KMS-11 (cell line): ENCODE measurements around the gene PNKP.
A peak's percentile ranks its signal among the peaks of the same experiment; 100 is the strongest.

ENCODE experiments used
- H2AFZ ChIP-seq: fragments of 200-600 bp; sonication (generic); 2 replicates; pipeline ENCODE4 v1.6.1; 2016; ENCODE audit warnings: antibody characterized with exemption, mixed run types, low read depth
- H3K27ac ChIP-seq: fragments of 200-600 bp; sonication (generic); 2 replicates; pipeline ENCODE4 v1.6.1; 2016; ENCODE audit warnings: mild to moderate bottlenecking, mixed run types
- H3K27me3 ChIP-seq: fragments of 200-600 bp; sonication (generic); 2 replicates; pipeline ENCODE4 v1.6.1; 2017; ENCODE audit warnings: mild to moderate bottlenecking, low read depth, mixed run types, moderate library complexity; ENCODE audit not compliant: insufficient read depth
- H3K36me3 ChIP-seq: fragments of 200-600 bp; sonication (generic); 2 replicates; pipeline ENCODE4 v1.6.1; 2017; ENCODE audit warnings: mild to moderate bottlenecking, mixed run types; ENCODE audit not compliant: insufficient read depth
- H3K4me1 ChIP-seq: fragments of 200-600 bp; sonication (generic); 2 replicates; pipeline ENCODE4 v1.6.1; 2016; ENCODE audit warnings: mild to moderate bottlenecking, low read depth, mixed run types; ENCODE audit not compliant: poor library complexity, severe bottlenecking
- H3K4me2 ChIP-seq: fragments of 200-600 bp; sonication (generic); 2 replicates; pipeline ENCODE4 v1.7.0; 2016; ENCODE audit warnings: mild to moderate bottlenecking, mixed run types
- H3K4me3 ChIP-seq: fragments of 200-600 bp; sonication (generic); IDR thresholded peaks from 2 replicates; pipeline ENCODE4 v1.6.1; 2017; ENCODE audit warnings: low read depth, low read length, mixed read lengths; ENCODE audit not compliant: insufficient read depth
- H3K79me2 ChIP-seq: fragments of 200-600 bp; sonication (generic); 2 replicates; pipeline ENCODE4 v1.6.1; 2016; ENCODE audit warnings: low read depth, mixed run types; ENCODE audit not compliant: insufficient read depth
- H3K9ac ChIP-seq: fragments of 200-600 bp; sonication (generic); 2 replicates; pipeline ENCODE4 v1.6.1; 2016; ENCODE audit warnings: mild to moderate bottlenecking, mixed run types
- H4K20me1 ChIP-seq: fragments of 200-600 bp; sonication (generic); 2 replicates; pipeline ENCODE4 v1.6.1; 2016; ENCODE audit warnings: mild to moderate bottlenecking, mixed run types; ENCODE audit not compliant: insufficient read depth
- TF ChIP-seq, protein P1 (sequence below): fragments of 200-600 bp; sonication (generic); conservative IDR thresholded peaks from 2 replicates; pipeline ENCODE4 v1.6.1; 2017; ENCODE audit warnings: low read depth, mild to moderate bottlenecking, antibody characterized with exemption, low read length, moderate library complexity, mixed read lengths

Gene PNKP

DNA sequence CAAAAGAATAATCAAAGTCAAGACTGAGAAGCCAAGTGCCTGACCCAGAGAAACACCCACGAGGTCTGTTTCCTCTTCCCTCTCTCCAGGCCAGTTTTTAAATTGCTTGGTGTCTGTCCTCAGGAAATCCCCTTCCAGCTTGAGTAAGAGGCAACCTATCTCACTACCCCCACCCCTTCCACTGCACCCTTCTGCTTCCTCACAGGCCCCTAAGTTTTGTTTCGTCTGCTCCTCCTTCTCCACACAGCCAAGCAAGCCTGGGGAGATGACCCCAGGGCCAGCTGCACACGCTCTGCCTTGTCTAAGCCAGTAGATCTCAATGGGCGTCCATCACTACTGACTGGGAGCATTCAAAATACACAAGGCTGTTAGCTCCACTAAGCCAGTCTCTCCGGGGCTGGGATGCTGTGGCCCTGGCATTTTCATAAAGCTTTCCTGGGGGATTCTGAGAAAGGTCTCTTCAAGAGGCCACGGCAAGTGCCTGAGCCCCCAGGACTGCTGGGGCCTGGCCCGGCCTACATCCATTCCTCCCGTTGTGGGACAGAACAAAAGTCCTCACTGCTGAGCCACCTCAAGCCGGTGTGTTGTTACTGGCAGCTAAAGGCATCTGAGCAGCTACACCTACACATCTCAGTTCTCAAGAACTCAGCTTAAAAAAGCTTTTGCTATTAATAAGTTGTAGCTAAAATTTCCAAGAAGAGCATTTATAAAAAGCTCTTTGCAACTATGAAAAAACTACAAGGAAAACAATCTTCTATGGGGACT lies 44.2 kb upstream of the PNKP start:
- Histone ChIP-seq H3K4me2 (peak overlapping the region; percentile 55), H3K27ac (peak overlapping the region; percentile 46), H4K20me1 (no peaks in the 10 kb centered on the region), H3K4me1 (peaks cover 38% of the 10 kb centered on the region), H3K79me2 (peaks cover 19% of the 10 kb centered on the region), H2AFZ (no peak overlapping the region), H3K4me3 (no peak overlapping the region), H3K27me3 (no peaks in the 10 kb centered on the region), H3K9ac (no peak overlapping the region), H3K36me3 (peaks cover 24% of the 10 kb centered on the region; the same call in 1 of the 2 replicates)
- TF ChIP-seq, protein P1, sequence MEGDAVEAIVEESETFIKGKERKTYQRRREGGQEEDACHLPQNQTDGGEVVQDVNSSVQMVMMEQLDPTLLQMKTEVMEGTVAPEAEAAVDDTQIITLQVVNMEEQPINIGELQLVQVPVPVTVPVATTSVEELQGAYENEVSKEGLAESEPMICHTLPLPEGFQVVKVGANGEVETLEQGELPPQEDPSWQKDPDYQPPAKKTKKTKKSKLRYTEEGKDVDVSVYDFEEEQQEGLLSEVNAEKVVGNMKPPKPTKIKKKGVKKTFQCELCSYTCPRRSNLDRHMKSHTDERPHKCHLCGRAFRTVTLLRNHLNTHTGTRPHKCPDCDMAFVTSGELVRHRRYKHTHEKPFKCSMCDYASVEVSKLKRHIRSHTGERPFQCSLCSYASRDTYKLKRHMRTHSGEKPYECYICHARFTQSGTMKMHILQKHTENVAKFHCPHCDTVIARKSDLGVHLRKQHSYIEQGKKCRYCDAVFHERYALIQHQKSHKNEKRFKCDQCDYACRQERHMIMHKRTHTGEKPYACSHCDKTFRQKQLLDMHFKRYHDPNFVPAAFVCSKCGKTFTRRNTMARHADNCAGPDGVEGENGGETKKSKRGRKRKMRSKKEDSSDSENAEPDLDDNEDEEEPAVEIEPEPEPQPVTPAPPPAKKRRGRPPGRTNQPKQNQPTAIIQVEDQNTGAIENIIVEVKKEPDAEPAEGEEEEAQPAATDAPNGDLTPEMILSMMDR, result no peak

DNA sequence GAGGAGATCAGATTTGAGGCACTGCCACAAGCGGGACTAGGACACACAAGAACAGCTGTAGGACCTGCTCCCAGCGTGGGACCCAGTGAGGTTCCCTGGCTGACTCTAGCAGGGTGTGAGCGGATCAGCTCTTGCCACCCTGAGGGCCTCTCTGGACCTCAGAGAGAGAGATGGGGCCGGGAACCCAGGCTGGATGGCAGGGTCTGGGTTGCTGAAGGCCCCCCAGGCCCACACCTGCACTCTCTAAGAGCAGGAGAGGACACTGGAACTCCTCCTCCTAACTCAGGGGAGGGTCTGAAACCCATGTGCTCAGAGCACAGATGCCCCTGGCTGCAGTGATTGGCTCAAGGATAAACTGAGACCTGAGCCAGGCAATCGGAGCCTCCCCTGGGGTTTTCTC lies 42.8 kb upstream of the PNKP start:
- no peaks in the 10 kb centered on the region for H4K20me1 ChIP-seq
- H3K4me2 ChIP-seq, result no peak overlapping the region
- H3K4me1 ChIP-seq, result peaks cover 38% of the 10 kb centered on the region
- H3K36me3 ChIP-seq, result peaks cover 16% of the 10 kb centered on the region; the same call in 1 of the 2 replicates
- H3K27ac ChIP-seq, result no peak overlapping the region
- H3K79me2 ChIP-seq, result peaks cover 7% of the 10 kb centered on the region; the same call in 1 of the 2 replicates
- TF ChIP-seq, protein P1, result no peak
- H3K9ac ChIP-seq, result no peak overlapping the region
- H2AFZ ChIP-seq, result no peak overlapping the region
- no peaks in the 10 kb centered on the region for H3K27me3 ChIP-seq
- H3K4me3 ChIP-seq, result no peak overlapping the region

DNA sequence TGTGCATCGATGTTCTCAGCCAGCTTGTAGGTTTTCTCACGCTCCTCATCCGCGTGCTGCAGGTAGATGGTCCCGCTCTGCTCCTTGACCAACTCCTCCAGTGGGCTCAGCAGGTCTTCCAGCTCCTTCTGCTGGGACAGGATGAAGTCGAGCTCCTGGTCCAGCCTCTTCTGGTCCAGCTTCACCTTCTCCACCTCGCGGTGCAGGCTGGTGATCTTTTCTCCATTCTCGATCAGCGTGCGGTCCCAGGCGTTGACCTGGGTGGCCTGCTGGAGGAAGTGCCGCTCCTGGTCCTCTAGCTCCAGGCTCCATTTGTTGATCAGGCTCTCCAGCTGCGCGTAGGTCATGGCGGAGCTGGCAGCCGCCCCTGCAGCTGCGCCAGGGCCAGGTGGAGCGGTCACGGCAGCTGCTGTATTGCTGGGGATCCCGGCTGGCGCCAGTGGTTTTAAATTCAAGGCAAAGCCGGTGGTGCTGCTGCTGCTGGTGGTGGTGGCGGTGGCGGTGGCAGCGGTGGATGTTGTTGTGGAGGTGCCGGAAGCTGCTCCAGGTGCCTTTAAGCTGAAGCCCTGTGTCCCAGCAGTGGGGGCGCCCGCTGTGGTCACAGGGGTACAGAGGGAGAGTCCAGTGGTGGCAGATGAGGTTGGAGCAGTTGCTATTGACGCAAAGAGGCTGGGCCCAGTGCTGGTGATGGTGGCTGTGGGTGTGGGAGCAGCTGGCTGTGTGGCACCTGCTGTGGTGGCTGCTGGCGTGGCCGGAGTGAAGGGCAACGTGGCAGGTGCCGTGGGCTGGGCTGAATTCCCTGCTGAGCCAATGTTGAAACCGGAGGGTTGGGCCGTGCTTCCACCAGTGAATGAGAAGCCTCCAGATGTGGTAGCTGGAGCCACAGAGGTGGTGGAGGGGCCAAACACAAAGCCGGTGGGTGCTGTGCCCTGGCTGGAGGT lies 41.4 kb upstream of the PNKP start:
- Histone ChIP-seq H3K79me2 (no peaks in the 10 kb centered on the region; the same call in 1 of the 2 replicates), H2AFZ (no peak overlapping the region), H3K4me2 (no peak overlapping the region), H3K36me3 (peaks cover 10% of the 10 kb centered on the region; the same call in 1 of the 2 replicates), H3K27ac (no peak overlapping the region), H4K20me1 (no peaks in the 10 kb centered on the region), H3K27me3 (no peaks in the 10 kb centered on the region), H3K4me3 (no peak overlapping the region), H3K4me1 (peaks cover 42% of the 10 kb centered on the region), H3K9ac (no peak overlapping the region)
- TF ChIP-seq, protein P1, result no peak

DNA sequence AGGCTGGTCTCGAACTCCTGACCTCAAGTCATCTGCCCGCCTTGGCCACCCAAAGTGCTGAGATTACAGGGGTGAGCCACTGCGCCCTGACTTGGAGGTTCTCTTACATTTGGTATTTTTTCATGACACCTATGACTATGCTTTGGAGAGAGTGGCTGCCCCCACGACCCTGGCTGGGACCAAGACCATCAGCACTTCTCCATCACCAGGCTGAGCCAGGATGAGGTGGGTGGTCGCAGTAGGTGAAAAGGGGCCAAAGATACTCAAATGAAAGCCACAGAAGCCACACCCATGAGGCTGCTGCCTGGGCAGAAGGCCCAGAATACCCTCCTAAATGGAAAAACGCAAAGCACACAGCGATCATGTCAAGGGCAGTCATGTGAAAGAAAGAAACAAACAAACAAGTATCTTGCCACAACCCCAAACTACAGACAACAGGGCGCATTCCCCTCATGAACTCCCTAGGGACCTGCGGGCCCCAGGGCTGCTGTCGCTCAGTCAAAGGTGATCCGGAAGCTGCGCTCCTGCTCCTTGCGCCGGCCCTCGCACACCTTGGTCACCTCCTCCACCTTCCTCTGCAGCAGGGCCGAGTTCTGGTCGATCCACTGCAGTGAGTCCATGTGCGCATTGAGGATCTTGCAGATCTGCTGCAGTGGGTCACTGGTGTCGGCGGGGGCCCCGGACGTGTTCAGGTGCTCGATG lies 40.5 kb upstream of the PNKP start:
- H3K9ac ChIP-seq, result no peak overlapping the region
- no peak overlapping the region for H3K4me2 ChIP-seq
- TF ChIP-seq, protein P1, result no peak
- peaks cover 1% of the 10 kb centered on the region; the same call in 1 of the 2 replicates for H3K36me3 ChIP-seq
- no peak overlapping the region for H2AFZ ChIP-seq
- H3K27me3 ChIP-seq, result no peaks in the 10 kb centered on the region
- H3K79me2 ChIP-seq, result no peaks in the 10 kb centered on the region; the same call in 1 of the 2 replicates
- no peak overlapping the region for H3K27ac ChIP-seq
- no peak overlapping the region for H3K4me3 ChIP-seq
- peaks cover 40% of the 10 kb centered on the region for H3K4me1 ChIP-seq
- no peaks in the 10 kb centered on the region for H4K20me1 ChIP-seq
